WI38 (cell line): ENCODE measurements around the gene CKS1B.
A peak's percentile ranks its signal among the peaks of the same experiment; 100 is the strongest.

ENCODE experiments used
- H3K4me3 ChIP-seq: 2 replicates; pipeline ENCODE4 v1.5.1; 2011; ENCODE audit warnings: low read depth, mild to moderate bottlenecking, control low read depth, low read length
- TF ChIP-seq, protein P1 (sequence below): IDR thresholded peaks from 2 replicates; pipeline ENCODE4 v1.5.1; 2012; ENCODE audit warnings: low read depth, mild to moderate bottlenecking, control low read depth, low read length

CKS1B gene

GRCh38 chr1:155001675-155002463 lies 27.4 kb downstream of the CKS1B start:
- TF ChIP-seq, protein P1, sequence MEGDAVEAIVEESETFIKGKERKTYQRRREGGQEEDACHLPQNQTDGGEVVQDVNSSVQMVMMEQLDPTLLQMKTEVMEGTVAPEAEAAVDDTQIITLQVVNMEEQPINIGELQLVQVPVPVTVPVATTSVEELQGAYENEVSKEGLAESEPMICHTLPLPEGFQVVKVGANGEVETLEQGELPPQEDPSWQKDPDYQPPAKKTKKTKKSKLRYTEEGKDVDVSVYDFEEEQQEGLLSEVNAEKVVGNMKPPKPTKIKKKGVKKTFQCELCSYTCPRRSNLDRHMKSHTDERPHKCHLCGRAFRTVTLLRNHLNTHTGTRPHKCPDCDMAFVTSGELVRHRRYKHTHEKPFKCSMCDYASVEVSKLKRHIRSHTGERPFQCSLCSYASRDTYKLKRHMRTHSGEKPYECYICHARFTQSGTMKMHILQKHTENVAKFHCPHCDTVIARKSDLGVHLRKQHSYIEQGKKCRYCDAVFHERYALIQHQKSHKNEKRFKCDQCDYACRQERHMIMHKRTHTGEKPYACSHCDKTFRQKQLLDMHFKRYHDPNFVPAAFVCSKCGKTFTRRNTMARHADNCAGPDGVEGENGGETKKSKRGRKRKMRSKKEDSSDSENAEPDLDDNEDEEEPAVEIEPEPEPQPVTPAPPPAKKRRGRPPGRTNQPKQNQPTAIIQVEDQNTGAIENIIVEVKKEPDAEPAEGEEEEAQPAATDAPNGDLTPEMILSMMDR = peak; percentile 41
- peak overlapping the region; percentile 81 for H3K4me3 ChIP-seq

GRCh38 chr1:155002464-155003226 lies 28.2 kb downstream of the CKS1B start, which contains the start of gene ZBTB7B:
Gene ZBTB7B (plus strand): TSS chr1:155002802. CDS start chr1:155014661, 11,859 bp downstream.
- TF ChIP-seq, protein P1 = no peak
- peak within 1 kb of the TSS; percentile 87 for H3K4me3 ChIP-seq

- TF ChIP-seq, protein P1 = no peak
- H3K4me3 ChIP-seq = peak overlapping the region; percentile 87
Measured at GRCh38 chr1:155003227-155003765, 28.8 kb downstream of the CKS1B start.

DNA sequence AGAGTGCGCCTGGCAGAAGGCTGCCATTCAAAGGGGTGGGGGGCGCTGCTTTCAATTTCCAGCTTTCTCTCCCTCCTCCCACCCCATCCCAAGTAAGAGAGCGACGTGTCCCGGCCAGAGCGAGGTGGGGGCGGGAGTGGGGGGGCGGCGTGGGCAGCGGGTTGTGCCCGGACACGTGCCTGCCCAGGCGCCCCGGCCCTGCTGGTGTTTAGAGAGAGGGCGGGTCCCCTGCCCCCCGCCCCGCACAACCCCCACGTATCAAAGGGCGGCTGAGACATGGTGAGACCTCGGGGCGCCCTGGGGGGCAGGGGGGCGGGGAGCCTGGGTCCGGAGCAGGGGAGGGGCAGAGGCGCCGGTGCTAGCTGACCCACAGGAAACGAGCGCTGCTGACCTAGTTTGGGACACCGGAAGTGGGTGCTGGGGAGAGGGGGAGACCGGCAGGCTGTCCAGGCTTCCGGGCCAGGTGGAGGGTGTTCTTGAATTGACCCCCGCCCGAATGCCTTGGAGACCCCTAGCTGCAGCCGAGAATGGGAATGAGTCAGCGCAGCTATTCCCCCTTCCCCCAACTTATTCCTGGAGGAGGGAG lies 29.4 kb downstream of the CKS1B start:
- H3K4me3 ChIP-seq = peak overlapping the region; percentile 87
- TF ChIP-seq, protein P1 = no peak

DNA sequence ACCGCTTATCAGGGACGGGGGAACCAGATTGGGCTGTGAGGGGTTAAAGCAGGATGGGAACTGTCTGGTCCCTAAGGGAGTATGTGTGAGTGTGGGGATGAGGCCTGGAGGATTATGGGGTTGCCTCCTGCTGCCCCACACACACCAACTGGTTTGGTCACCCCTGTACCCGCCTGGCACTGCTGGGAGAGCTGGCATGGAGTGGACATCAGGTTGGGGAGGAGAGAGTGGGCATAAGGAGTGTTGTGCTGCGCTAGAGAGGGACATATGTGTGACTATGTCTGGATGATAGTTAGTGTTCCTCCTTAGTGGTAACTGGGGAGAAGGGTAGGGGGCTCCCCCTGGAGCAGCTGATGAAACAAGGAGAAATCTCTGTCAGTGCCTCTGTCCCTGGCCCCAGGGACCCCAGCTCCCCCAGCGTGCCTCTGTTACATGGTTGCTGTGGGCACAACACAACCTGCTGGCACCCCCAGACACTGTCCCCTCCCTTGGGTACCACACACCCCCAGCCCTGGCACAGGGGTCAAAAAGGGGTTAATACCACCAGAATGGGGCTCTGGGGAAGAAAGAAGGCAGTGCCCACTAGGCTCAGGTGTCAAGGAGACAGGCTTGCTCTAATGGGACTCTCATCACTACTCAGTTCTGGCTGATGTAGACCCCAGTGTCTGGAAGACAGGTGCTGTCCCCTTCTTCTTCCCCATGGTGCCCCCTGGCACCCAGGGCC lies 30.0 kb downstream of the CKS1B start:
- H3K4me3 ChIP-seq = peak overlapping the region; percentile 87
- TF ChIP-seq, protein P1 = no peak

GRCh38 chr1:155005076-155006011 lies 30.9 kb downstream of the CKS1B start:
- TF ChIP-seq, protein P1 = no peak
- no peak overlapping the region for H3K4me3 ChIP-seq
